WTC11 (cell line): ENCODE results near the gene TMEM179. TPM values are rescaled to one million over a fixed set of nuclear protein-coding genes. Genes with fewer than 3 reads are reported as not detected.
A peak's percentile ranks its signal among the peaks of the same experiment; 100 is the strongest.

Experiments used
- ATAC-seq: fragments of 200-7000 bp; cut with Tn5 transposase; 2 replicates; pipeline ENCODE4 v1.10.0; 2021; ENCODE audit warnings: mild to moderate bottlenecking, moderate library complexity
- CTCF ChIA-PET: fragments of 300-600 bp; sonication (Branson Sonifier 250); formaldehyde crosslinking; loops from one replicate; lab custom pipeline; 2021; ENCODE audit warnings: antibody characterized with exemption; lab: Charles Lee
- POLR2A ChIA-PET: fragments of 350-600 bp; sonication (Branson Sonifier 250); formaldehyde crosslinking; loops from one replicate; lab custom pipeline; 2021; ENCODE audit warnings: antibody characterized with exemption; lab: Charles Lee
- DNase-seq: peaks from one replicate; pipeline ENCODE4 v3.0.0; 2021; ENCODE audit warnings: low spot score
- H3K27ac Mint-ChIP-seq: 2 replicates; pipeline ENCODE4 v1.8.0; 2021; ENCODE audit warnings: mixed read lengths
- H3K27me3 Mint-ChIP-seq: 2 replicates; pipeline ENCODE4 v1.8.0; 2021; ENCODE audit warnings: low read depth, mild to moderate bottlenecking, moderate library complexity, mixed read lengths
- H3K36me3 Mint-ChIP-seq: 2 replicates; pipeline ENCODE4 v1.8.0; 2021; ENCODE audit warnings: mixed read lengths
- H3K4me1 Mint-ChIP-seq: 2 replicates; pipeline ENCODE4 v1.8.0; 2022; ENCODE audit warnings: mixed read lengths
- H3K4me3 Mint-ChIP-seq: 2 replicates; pipeline ENCODE4 v1.8.0; 2021; ENCODE audit warnings: mild to moderate bottlenecking, moderate library complexity, mixed read lengths
- H3K9me3 Mint-ChIP-seq: 2 replicates; pipeline ENCODE4 v1.8.0; 2021; ENCODE audit warnings: mixed read lengths
- ATF1 ChIP-seq: sonication (generic); formaldehyde crosslinking; IDR thresholded peaks from 2 replicates; pipeline ENCODE4 v1.8.1; 2023; ENCODE audit warnings: mild to moderate bottlenecking, moderate library complexity, missing genetic modification reagents
- ATF6 ChIP-seq: sonication (generic); formaldehyde crosslinking; IDR thresholded peaks from 2 replicates; pipeline ENCODE4 v1.8.1; 2023; ENCODE audit warnings: mild to moderate bottlenecking, missing genetic modification reagents
- E2F1 ChIP-seq: sonication (generic); formaldehyde crosslinking; IDR thresholded peaks from 2 replicates; pipeline ENCODE4 v1.8.0; 2022; ENCODE audit warnings: mild to moderate bottlenecking, missing genetic modification reagents
- ETV6 ChIP-seq: sonication (generic); formaldehyde crosslinking; IDR thresholded peaks from 2 replicates; pipeline ENCODE4 v1.8.1; 2022; ENCODE audit warnings: mild to moderate bottlenecking, missing genetic modification reagents
- GRHL2 ChIP-seq: fragments of 250-450 bp; sonication (Bioruptor Pico); IDR thresholded peaks from 2 replicates; pipeline ENCODE4 v1.8.0; 2022; ENCODE audit warnings: mild to moderate bottlenecking, moderate library complexity; ENCODE audit not compliant: insufficient replicate concordance, severe bottlenecking
- GTF2I ChIP-seq: fragments of 250-450 bp; sonication (Bioruptor Pico); conservative IDR thresholded peaks from 2 replicates; pipeline ENCODE4 v1.4.0; 2021; ENCODE audit warnings: mild to moderate bottlenecking
- IRF1 ChIP-seq: sonication (generic); formaldehyde crosslinking; IDR thresholded peaks from 2 replicates; pipeline ENCODE4 v1.8.0; 2023; ENCODE audit warnings: missing genetic modification reagents
- MYBL2 ChIP-seq: sonication (generic); formaldehyde crosslinking; IDR thresholded peaks from 2 replicates; pipeline ENCODE4 v1.8.1; 2023; ENCODE audit warnings: mild to moderate bottlenecking, moderate library complexity, missing genetic modification reagents
- NFE2L1 ChIP-seq: sonication (generic); formaldehyde crosslinking; IDR thresholded peaks from 2 replicates; pipeline ENCODE4 v1.8.1; 2023; ENCODE audit warnings: missing genetic modification reagents
- NR2C2 ChIP-seq: sonication (generic); formaldehyde crosslinking; IDR thresholded peaks from 2 replicates; pipeline ENCODE4 v1.8.0; 2022; ENCODE audit warnings: mild to moderate bottlenecking, missing genetic modification reagents
- NR3C1 ChIP-seq: sonication (generic); formaldehyde crosslinking; conservative IDR thresholded peaks from 2 replicates; pipeline ENCODE4 v1.8.1; 2023; ENCODE audit warnings: low read depth, mild to moderate bottlenecking, missing genetic modification reagents
- PRDM15 ChIP-seq: sonication (generic); formaldehyde crosslinking; IDR thresholded peaks from 2 replicates; pipeline ENCODE4 v1.8.0; 2022; ENCODE audit warnings: missing genetic modification reagents
- ZNF263 ChIP-seq: sonication (generic); formaldehyde crosslinking; IDR thresholded peaks from 2 replicates; pipeline ENCODE4 v1.8.1; 2022; ENCODE audit warnings: low read depth, mild to moderate bottlenecking, moderate library complexity, missing genetic modification reagents
- ZNF396 ChIP-seq: fragments of 250-450 bp; sonication (Bioruptor Pico); IDR thresholded peaks from 2 replicates; pipeline ENCODE4 v1.8.0; 2021; ENCODE audit warnings: mild to moderate bottlenecking, moderate library complexity, borderline replicate concordance
- ZNF512 ChIP-seq: sonication (generic); formaldehyde crosslinking; IDR thresholded peaks from 2 replicates; pipeline ENCODE4 v1.8.1; 2022; ENCODE audit warnings: missing genetic modification reagents, borderline replicate concordance
- ZNF532 ChIP-seq: fragments of 250-450 bp; sonication (Bioruptor Pico); IDR thresholded peaks from 2 replicates; pipeline ENCODE4 v1.9.0; 2021; ENCODE audit warnings: mild to moderate bottlenecking, borderline replicate concordance
- total RNA-seq: library from RNA; stranded (reverse); gene quantifications from 3 replicates; pipeline ENCODE4 v1.2.3, GENCODE V29; 2021

TMEM179 gene
- total RNA-seq, 1 experiment from 2014 or later, result 2.4 TPM

GRCh38 chr14:104632781-104633180 lies 28.2 kb upstream of the TMEM179 start:
- no peaks in the 10 kb centered on the region for H3K27me3 Mint-ChIP-seq
- no peak for DNase-seq
- ChIA-PET POLR2A (no interaction called here), CTCF (interaction anchor here (0.6 kb wide), 1 partner anchor 538 kb away, joined by 3 read pairs; no protein-coding TSS in a partner anchor)
- no peak overlapping the region for H3K27ac Mint-ChIP-seq
- H3K4me1 Mint-ChIP-seq, result no peaks in the 10 kb centered on the region
- no peak overlapping the region for H3K4me3 Mint-ChIP-seq
- peaks cover 6% of the 10 kb centered on the region; the same call in 1 of the 2 replicates for H3K36me3 Mint-ChIP-seq
- no peak for TF ChIP-seq IRF1 (CRISPR knock-in tag)
- no peak for TF ChIP-seq ETV6 (CRISPR knock-in tag)
- TF ChIP-seq ZNF263 (CRISPR knock-in tag), result no peak
- no peak for TF ChIP-seq E2F1 (CRISPR knock-in tag)
- no peak for TF ChIP-seq ATF1 (CRISPR knock-in tag)
- TF ChIP-seq, all 79 proteins: peak for 0
- ATAC-seq, result no peak
- H3K9me3 Mint-ChIP-seq, result peaks cover 19% of the 10 kb centered on the region

- Mint-ChIP-seq H3K27me3 (peaks cover 6% of the 10 kb centered on the region; the same call in 1 of the 2 replicates), H3K9me3 (peaks cover 39% of the 10 kb centered on the region), H3K4me1 (no peaks in the 10 kb centered on the region), H3K27ac (no peak overlapping the region), H3K36me3 (peaks cover 12% of the 10 kb centered on the region), H3K4me3 (no peak overlapping the region)
- POLR2A ChIA-PET, result no interaction called here
- no peak for DNase-seq
- no peak for TF ChIP-seq MYBL2 (CRISPR knock-in tag)
- TF ChIP-seq, all 79 proteins: peak for 0
- CTCF ChIA-PET, result no interaction called here
- peak; percentile 32; the same call in 1 of the 2 replicates for ATAC-seq
Measured at GRCh38 chr14:104624939-104625338, 20.4 kb upstream of the TMEM179 start.

- H3K9me3 Mint-ChIP-seq, result peaks cover 5% of the 10 kb centered on the region; the same call in 1 of the 2 replicates
- DNase-seq, result no peak
- H3K4me3 Mint-ChIP-seq, result no peak overlapping the region
- H3K27ac Mint-ChIP-seq, result no peak overlapping the region
- peaks cover 4% of the 10 kb centered on the region; the same call in 1 of the 2 replicates for H3K27me3 Mint-ChIP-seq
- POLR2A ChIA-PET, result no interaction called here
- H3K4me1 Mint-ChIP-seq, result peaks cover 2% of the 10 kb centered on the region; the same call in 1 of the 2 replicates
- CTCF ChIA-PET, result no interaction called here
- H3K36me3 Mint-ChIP-seq, result no peaks in the 10 kb centered on the region
- no peak for ATAC-seq
- TF ChIP-seq GTF2I (CRISPR knock-in tag) (no peak), ZNF396 (no peak), NFE2L1 (no peak), NR2C2 (CRISPR knock-in tag) (no peak), ZNF263 (CRISPR knock-in tag) (no peak), ATF6 (CRISPR knock-in tag) (no peak), ZNF532 (CRISPR knock-in tag) (no peak), PRDM15 (CRISPR knock-in tag) (no peak), GRHL2 (CRISPR knock-in tag) (no peak), NR3C1 (CRISPR knock-in tag) (no peak), ZNF512 (no peak)
Measured at GRCh38 chr14:104614126-104614812, 9.7 kb upstream of the TMEM179 start.
